GM12878 (cell line): ENCODE results near the gene SLC19A1. TPM values are rescaled to one million over a fixed set of nuclear protein-coding genes. Genes with fewer than 3 reads are reported as not detected.

Experiments used
- ATAC-seq: fragments of 200-7000 bp; cut with Tn5 transposase; 3 replicates; pipeline ENCODE4 v1.9.1; 2020; ENCODE audit warnings: mild to moderate bottlenecking, moderate library complexity
- BruUV-seq: library from RNA; stranded (reverse); fragments of 400-500 nt; replicated peaks from 2 replicates; lab custom pipeline; 2021; lab: Mats Ljungman, UMichigan
- CTCF ChIA-PET: fragments of 300-600 bp; sonication (Branson Sonifier 250); formaldehyde crosslinking; extraction: SDS; loops from one replicate; lab custom pipeline; 2021; ENCODE audit warnings: inconsistent platforms; lab: Yijun Ruan, JAX
- POLR2A ChIA-PET: fragments of 350-600 bp; formaldehyde crosslinking; extraction: SDS; loops from one replicate; lab custom pipeline; 2021; ENCODE audit warnings: inconsistent platforms; lab: Charles Lee
- RAD21 ChIA-PET: fragments of 300-600 bp; sonication (Branson Sonifier 250); formaldehyde crosslinking; loops from one replicate; lab custom pipeline; 2023; ENCODE audit warnings: antibody characterized with exemption; ENCODE audit not compliant: unreplicated experiment; lab: Charles Lee
- SMC1A ChIA-PET: fragments of 300-600 bp; sonication (Branson Sonifier 250); formaldehyde crosslinking; loops from one replicate; lab custom pipeline; 2023; ENCODE audit not compliant: unreplicated experiment, uncharacterized antibody; lab: Charles Lee
- DNase-seq: peaks from one replicate; pipeline ENCODE4 v3.0.0-alpha.2; 2011; ENCODE audit warnings: low read depth, low spot score
- FAIRE-seq: peaks from 3 replicates; lab custom pipeline; 2011; peaks lifted over from hg19 to GRCh38; lab: Jason Lieb, UNC
- H2AFZ ChIP-seq: 2 replicates; pipeline ENCODE4 v1.6.0; 2011; ENCODE audit warnings: low read depth, low read length, control low read depth; ENCODE audit not compliant: control insufficient read depth
- H3K27ac ChIP-seq: 2 replicates; pipeline ENCODE4 v1.5.1; 2011; ENCODE audit warnings: control low read depth; ENCODE audit not compliant: control insufficient read depth, insufficient read depth
- H3K27me3 ChIP-seq, 2 experiments: replicated peaks in 1 of 2; 2 replicates each; pipeline versions ENCODE4 v1.6.0 to v1.6.1; 2011; ENCODE audit warnings: low read length in 1 of 2; ENCODE audit not compliant: control insufficient read depth in 2 of 2, insufficient read depth in 2 of 2
- H3K36me3 ChIP-seq, 2 experiments: 2 replicates each; pipeline ENCODE4 v1.5.1; 2011; ENCODE audit warnings: low read length in 1 of 2; ENCODE audit not compliant: control insufficient read depth in 2 of 2, insufficient read depth in 2 of 2
- H3K4me1 ChIP-seq: 2 replicates; pipeline ENCODE4 v1.6.1; 2011; ENCODE audit warnings: mild to moderate bottlenecking, low read length, moderate library complexity, mixed read lengths; ENCODE audit not compliant: control insufficient read depth, insufficient read depth
- H3K4me2 ChIP-seq: 2 replicates; pipeline ENCODE4 v1.6.0; 2011; ENCODE audit warnings: control low read depth; ENCODE audit not compliant: control insufficient read depth, insufficient read depth
- H3K4me3 ChIP-seq: fragments of 200-600 bp; sonication (generic); 2 replicates; pipeline ENCODE4 v1.5.1; 2016
- H3K79me2 ChIP-seq: 2 replicates; pipeline ENCODE4 v1.6.0; 2011; ENCODE audit warnings: low read length; ENCODE audit not compliant: control insufficient read depth, insufficient read depth
- H3K9ac ChIP-seq: 2 replicates; pipeline ENCODE4 v1.8.0; 2011; ENCODE audit warnings: low read length, control low read depth, mixed read lengths; ENCODE audit not compliant: control insufficient read depth, insufficient read depth
- H3K9me3 ChIP-seq: replicated peaks from 3 replicates; pipeline ENCODE4 v1.5.1; 2011; ENCODE audit warnings: mild to moderate bottlenecking, low read length; ENCODE audit not compliant: control insufficient read depth, insufficient read depth
- H4K20me1 ChIP-seq: 2 replicates; pipeline ENCODE4 v1.6.0; 2011; ENCODE audit not compliant: control insufficient read depth, insufficient read depth
- EGR1 ChIP-seq, 2 experiments: IDR thresholded peaks; 1 replicate in 1 of 2; 2 replicates in 1 of 2; pipeline ENCODE4 v1.6.1; 2011 to 2012; ENCODE audit warnings: low read depth in 2 of 2, low read length in 2 of 2, borderline replicate concordance in 1 of 2, mild to moderate bottlenecking in 1 of 2, moderate library complexity in 1 of 2
- GABPA ChIP-seq: IDR thresholded peaks from 2 replicates; pipeline ENCODE4 v1.6.1; 2014; ENCODE audit warnings: antibody characterized with exemption, low read depth, mild to moderate bottlenecking, inconsistent platforms
- JUNB ChIP-seq: IDR thresholded peaks from 2 replicates; pipeline ENCODE4 v1.6.1; 2016; ENCODE audit warnings: antibody characterized with exemption, mild to moderate bottlenecking
- SMC3 ChIP-seq: IDR thresholded peaks from 2 replicates; pipeline ENCODE4 v1.6.1; 2011; ENCODE audit warnings: low read length, improper control_type of control experiment, borderline replicate concordance
- ZNF384 ChIP-seq: IDR thresholded peaks from 2 replicates; pipeline ENCODE4 v1.6.1; 2012; ENCODE audit warnings: low read depth, mild to moderate bottlenecking, low read length, improper control_type of control experiment, borderline replicate concordance
- ZNF622 ChIP-seq: fragments of 450-650 bp; IDR thresholded peaks from 2 replicates; pipeline ENCODE4 v1.6.1; 2017; ENCODE audit warnings: mild to moderate bottlenecking, inconsistent platforms
- WGBS: methylation state at CpG from one replicate; pipeline ENCODE4 v1.1.6; 2016; ENCODE audit warnings: low lambda C conversion rate; ENCODE audit not compliant: insufficient replicate concordance, insufficient coverage; ENCODE audit errors: missing lambda C conversion rate; 5-methylcytosine and 5-hydroxymethylcytosine counted together
- in situ Hi-C: fragments of 300-500 bp; cut with MboI; formaldehyde crosslinking; loops from 9 replicates; pipeline ENCODE4 v1.14.3; 2018; ENCODE audit warnings: mixed read lengths
- intact Hi-C: fragments of 100-400 bp; cut with micrococcal nuclease; formaldehyde crosslinking; loops from one replicate; pipeline ENCODE4 v1.14.2; 2022; ENCODE audit not compliant: unreplicated experiment
- polyA plus RNA-seq, 11 experiments: library from polyadenylated mRNA; depleted of rRNA in 4 of 11; unstranded in 6 of 11; stranded (reverse) in 5 of 11; fragments of >200 nt; fragmentation: Nextera tagmentation in 4 of 11; fragmentation: Illumina TruSeq in 1 of 11; extraction: Ambion mirVana in 4 of 11; extraction: Trizol in 1 of 11; gene quantifications; 1 replicate in 1 of 11; 2 replicates in 10 of 11; pipeline versions ENCODE4 v1.2.1 to v1.2.3, GENCODE V29; 2011 to 2016; ENCODE audit warnings: inconsistent platforms in 2 of 11, missing spikeins in 2 of 11, low read depth in 1 of 11
- total RNA-seq, 4 experiments: library from RNA; depleted of rRNA in 3 of 4; stranded (reverse); fragments of >200 nt in 3 of 4; fragmentation: Illumina TruSeq in 1 of 4; extraction: Trizol in 1 of 4; gene quantifications; 2 replicates each; pipeline versions ENCODE4 v1.2.1 to v1.2.3, GENCODE V29; 2013 to 2021
- TF ChIP-seq, protein P1 (sequence below): fragments of 450-650 bp; IDR thresholded peaks from 2 replicates; pipeline ENCODE4 v1.6.1; 2017; ENCODE audit warnings: mild to moderate bottlenecking, moderate library complexity
- TF ChIP-seq, protein P2 (sequence below): fragments of 450-650 bp; IDR thresholded peaks from 2 replicates; pipeline ENCODE4 v1.6.1; 2016; ENCODE audit warnings: mild to moderate bottlenecking
- TF ChIP-seq, protein P3 (sequence below): fragments of 450-650 bp; IDR thresholded peaks from 2 replicates; pipeline ENCODE4 v1.6.1; 2016; ENCODE audit warnings: mild to moderate bottlenecking, moderate library complexity, borderline replicate concordance

SLC19A1 gene
- total and polyA plus RNA-seq, 10 of the 15 experiments (the other 5 are each of a cell fraction or from before 2014, with no cell fraction given), result 0.42 to 49.7 (median 12.2) TPM

DNA sequence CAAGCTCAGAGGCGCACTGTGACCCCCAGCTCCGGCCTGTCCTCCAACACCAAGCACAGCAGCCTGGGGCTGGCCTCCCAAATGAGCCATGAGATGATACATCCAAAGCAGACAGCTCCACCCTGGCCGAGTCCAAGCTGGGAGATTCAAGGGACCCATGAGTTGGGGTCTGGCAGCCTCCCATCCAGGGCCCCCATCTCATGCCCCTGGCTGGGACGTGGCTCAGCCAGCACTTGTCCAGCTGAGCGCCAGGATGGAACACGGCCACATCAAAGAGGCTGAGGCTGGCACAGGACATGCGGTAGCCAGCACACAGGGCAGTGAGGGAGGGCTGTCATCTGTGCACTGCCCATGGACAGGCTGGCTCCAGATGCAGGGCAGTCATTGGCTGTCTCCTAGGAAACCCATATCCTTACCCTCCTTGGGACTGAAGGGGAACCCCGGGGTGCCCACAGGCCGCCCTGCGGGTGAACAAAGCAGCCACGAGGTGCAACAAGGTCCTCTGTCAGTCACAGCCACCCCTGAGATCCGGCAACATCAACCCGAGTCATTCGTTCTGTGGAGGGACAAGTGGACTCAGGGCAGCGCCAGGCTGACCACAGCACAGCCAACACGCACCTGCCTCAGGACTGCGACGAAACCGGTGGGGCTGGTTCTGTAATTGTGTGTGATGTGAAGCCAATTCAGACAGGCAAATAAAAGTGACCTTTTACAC is 29.1 kb downstream of the SLC19A1 start:
- CTCF ChIA-PET, result no interaction called here
- in situ Hi-C loops (no loop called here), intact Hi-C loops (no loop called here)
- Histone ChIP-seq H3K36me3 (peaks cover 0 to 11% of the 10 kb centered on the region in 2 experiments; a peak in 2 of 4 replicates), H3K27me3 (no peaks in the 10 kb centered on the region), H3K4me2 (no peak overlapping the region), H3K79me2 (no peaks in the 10 kb centered on the region), H3K4me3 (no peak overlapping the region), H3K27ac (no peak overlapping the region), H2AFZ (no peak overlapping the region), H4K20me1 (no peaks in the 10 kb centered on the region), H3K9ac (no peak overlapping the region), H3K9me3 (peaks cover under 1% of the 10 kb centered on the region; the same call in 1 of the 3 replicates), H3K4me1 (no peaks in the 10 kb centered on the region)
- ATAC-seq (no peak), FAIRE-seq (no peak), DNase-seq (no peak)
- TF ChIP-seq, protein P1, sequence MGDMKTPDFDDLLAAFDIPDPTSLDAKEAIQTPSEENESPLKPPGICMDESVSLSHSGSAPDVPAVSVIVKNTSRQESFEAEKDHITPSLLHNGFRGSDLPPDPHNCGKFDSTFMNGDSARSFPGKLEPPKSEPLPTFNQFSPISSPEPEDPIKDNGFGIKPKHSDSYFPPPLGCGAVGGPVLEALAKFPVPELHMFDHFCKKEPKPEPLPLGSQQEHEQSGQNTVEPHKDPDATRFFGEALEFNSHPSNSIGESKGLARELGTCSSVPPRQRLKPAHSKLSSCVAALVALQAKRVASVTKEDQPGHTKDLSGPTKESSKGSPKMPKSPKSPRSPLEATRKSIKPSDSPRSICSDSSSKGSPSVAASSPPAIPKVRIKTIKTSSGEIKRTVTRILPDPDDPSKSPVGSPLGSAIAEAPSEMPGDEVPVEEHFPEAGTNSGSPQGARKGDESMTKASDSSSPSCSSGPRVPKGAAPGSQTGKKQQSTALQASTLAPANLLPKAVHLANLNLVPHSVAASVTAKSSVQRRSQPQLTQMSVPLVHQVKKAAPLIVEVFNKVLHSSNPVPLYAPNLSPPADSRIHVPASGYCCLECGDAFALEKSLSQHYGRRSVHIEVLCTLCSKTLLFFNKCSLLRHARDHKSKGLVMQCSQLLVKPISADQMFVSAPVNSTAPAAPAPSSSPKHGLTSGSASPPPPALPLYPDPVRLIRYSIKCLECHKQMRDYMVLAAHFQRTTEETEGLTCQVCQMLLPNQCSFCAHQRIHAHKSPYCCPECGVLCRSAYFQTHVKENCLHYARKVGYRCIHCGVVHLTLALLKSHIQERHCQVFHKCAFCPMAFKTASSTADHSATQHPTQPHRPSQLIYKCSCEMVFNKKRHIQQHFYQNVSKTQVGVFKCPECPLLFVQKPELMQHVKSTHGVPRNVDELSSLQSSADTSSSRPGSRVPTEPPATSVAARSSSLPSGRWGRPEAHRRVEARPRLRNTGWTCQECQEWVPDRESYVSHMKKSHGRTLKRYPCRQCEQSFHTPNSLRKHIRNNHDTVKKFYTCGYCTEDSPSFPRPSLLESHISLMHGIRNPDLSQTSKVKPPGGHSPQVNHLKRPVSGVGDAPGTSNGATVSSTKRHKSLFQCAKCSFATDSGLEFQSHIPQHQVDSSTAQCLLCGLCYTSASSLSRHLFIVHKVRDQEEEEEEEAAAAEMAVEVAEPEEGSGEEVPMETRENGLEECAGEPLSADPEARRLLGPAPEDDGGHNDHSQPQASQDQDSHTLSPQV, result no peak
- no peak for TF ChIP-seq ZNF622
- TF ChIP-seq EGR1 (IDR thresholded peaks at IDR 0.05; ENCODE audit: borderline replicate concordance in 1 of 2, low read depth in 2 of 2, low read length in 2 of 2), result no peak
- no peak for TF ChIP-seq ZNF384
- TF ChIP-seq, protein P2, sequence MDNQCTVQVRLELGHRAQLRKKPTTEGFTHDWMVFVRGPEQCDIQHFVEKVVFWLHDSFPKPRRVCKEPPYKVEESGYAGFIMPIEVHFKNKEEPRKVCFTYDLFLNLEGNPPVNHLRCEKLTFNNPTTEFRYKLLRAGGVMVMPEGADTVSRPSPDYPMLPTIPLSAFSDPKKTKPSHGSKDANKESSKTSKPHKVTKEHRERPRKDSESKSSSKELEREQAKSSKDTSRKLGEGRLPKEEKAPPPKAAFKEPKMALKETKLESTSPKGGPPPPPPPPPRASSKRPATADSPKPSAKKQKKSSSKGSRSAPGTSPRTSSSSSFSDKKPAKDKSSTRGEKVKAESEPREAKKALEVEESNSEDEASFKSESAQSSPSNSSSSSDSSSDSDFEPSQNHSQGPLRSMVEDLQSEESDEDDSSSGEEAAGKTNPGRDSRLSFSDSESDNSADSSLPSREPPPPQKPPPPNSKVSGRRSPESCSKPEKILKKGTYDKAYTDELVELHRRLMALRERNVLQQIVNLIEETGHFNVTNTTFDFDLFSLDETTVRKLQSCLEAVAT, result no peak
- no peak for TF ChIP-seq JUNB
- TF ChIP-seq SMC3, result no peak
- TF ChIP-seq, protein P3, sequence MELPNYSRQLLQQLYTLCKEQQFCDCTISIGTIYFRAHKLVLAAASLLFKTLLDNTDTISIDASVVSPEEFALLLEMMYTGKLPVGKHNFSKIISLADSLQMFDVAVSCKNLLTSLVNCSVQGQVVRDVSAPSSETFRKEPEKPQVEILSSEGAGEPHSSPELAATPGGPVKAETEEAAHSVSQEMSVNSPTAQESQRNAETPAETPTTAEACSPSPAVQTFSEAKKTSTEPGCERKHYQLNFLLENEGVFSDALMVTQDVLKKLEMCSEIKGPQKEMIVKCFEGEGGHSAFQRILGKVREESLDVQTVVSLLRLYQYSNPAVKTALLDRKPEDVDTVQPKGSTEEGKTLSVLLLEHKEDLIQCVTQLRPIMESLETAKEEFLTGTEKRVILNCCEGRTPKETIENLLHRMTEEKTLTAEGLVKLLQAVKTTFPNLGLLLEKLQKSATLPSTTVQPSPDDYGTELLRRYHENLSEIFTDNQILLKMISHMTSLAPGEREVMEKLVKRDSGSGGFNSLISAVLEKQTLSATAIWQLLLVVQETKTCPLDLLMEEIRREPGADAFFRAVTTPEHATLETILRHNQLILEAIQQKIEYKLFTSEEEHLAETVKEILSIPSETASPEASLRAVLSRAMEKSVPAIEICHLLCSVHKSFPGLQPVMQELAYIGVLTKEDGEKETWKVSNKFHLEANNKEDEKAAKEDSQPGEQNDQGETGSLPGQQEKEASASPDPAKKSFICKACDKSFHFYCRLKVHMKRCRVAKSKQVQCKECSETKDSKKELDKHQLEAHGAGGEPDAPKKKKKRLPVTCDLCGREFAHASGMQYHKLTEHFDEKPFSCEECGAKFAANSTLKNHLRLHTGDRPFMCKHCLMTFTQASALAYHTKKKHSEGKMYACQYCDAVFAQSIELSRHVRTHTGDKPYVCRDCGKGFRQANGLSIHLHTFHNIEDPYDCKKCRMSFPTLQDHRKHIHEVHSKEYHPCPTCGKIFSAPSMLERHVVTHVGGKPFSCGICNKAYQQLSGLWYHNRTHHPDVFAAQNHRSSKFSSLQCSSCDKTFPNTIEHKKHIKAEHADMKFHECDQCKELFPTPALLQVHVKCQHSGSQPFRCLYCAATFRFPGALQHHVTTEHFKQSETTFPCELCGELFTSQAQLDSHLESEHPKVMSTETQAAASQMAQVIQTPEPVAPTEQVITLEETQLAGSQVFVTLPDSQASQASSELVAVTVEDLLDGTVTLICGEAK, result no peak
- TF ChIP-seq GABPA, result no peak
- no TSS peak for BruUV-seq
- POLR2A ChIA-PET, result no interaction called here
- RAD21 ChIA-PET, result no interaction called here
- SMC1A ChIA-PET, result no interaction called here
- 82% methylated on average over 15 of the region's 19 CpGs for WGBS
